Trophoblast cell (in vitro differentiated cells and primary cell): ENCODE results near the gene BRD3OS.

ENCODE experiments used
- DNase-seq, 2 donors: peaks; one replicate each; pipeline ENCODE4 v3.0.0-alpha.2; 2016
- H2AFZ ChIP-seq: 2 replicates; pipeline ENCODE4 v1.6.1; 2013; ENCODE audit warnings: low read length, moderate library complexity, mild to moderate bottlenecking; ENCODE audit not compliant: insufficient read depth, poor library complexity
- H2AK5ac ChIP-seq: 2 replicates; pipeline ENCODE4 v1.6.1; 2013; ENCODE audit warnings: mild to moderate bottlenecking, low read length
- H2BK120ac ChIP-seq: 2 replicates; pipeline ENCODE4 v1.6.1; 2013; ENCODE audit warnings: low read length, mild to moderate bottlenecking, moderate library complexity; ENCODE audit not compliant: insufficient read depth, poor library complexity
- H2BK12ac ChIP-seq: 2 replicates; pipeline ENCODE4 v1.6.1; 2013; ENCODE audit warnings: mild to moderate bottlenecking, low read length, moderate library complexity
- H2BK5ac ChIP-seq: 2 replicates; pipeline ENCODE4 v1.6.1; 2013; ENCODE audit warnings: low read length, low read depth, moderate library complexity, mild to moderate bottlenecking; ENCODE audit not compliant: poor library complexity
- H3K14ac ChIP-seq: 2 replicates; pipeline ENCODE4 v1.6.1; 2013; ENCODE audit warnings: mild to moderate bottlenecking, low read length
- H3K18ac ChIP-seq: 2 replicates; pipeline ENCODE4 v1.6.1; 2013; ENCODE audit warnings: mild to moderate bottlenecking, low read length
- H3K23ac ChIP-seq: 2 replicates; pipeline ENCODE4 v1.6.1; 2013; ENCODE audit warnings: low read length
- H3K27ac ChIP-seq: 2 replicates; pipeline ENCODE4 v1.5.1; 2013; ENCODE audit warnings: low read depth, mild to moderate bottlenecking, inconsistent platforms, low read length, moderate library complexity
- H3K27me3 ChIP-seq: 2 replicates; pipeline ENCODE4 v1.6.1; 2013; ENCODE audit warnings: inconsistent platforms, mild to moderate bottlenecking, low read length, moderate library complexity; ENCODE audit not compliant: insufficient read depth
- H3K36me3 ChIP-seq, 2 experiments: 1 replicate in 1 of 2; 2 replicates in 1 of 2; pipeline ENCODE4 v1.6.1; 2013; ENCODE audit warnings: low read length in 2 of 2, mild to moderate bottlenecking in 2 of 2, moderate library complexity in 1 of 2; ENCODE audit not compliant: insufficient read depth in 2 of 2, control insufficient read depth in 1 of 2
- H3K4ac ChIP-seq: 2 replicates; pipeline ENCODE4 v1.6.1; 2013; ENCODE audit warnings: low read depth, mild to moderate bottlenecking, low read length, moderate library complexity
- H3K4me1 ChIP-seq, 2 experiments: 1 replicate in 1 of 2; 2 replicates in 1 of 2; pipeline ENCODE4 v1.6.1; 2013; ENCODE audit warnings: low read length in 2 of 2, mild to moderate bottlenecking in 2 of 2, moderate library complexity in 1 of 2; ENCODE audit not compliant: insufficient read depth in 2 of 2, control insufficient read depth in 1 of 2
- H3K4me2 ChIP-seq: 2 replicates; pipeline ENCODE4 v1.6.1; 2013; ENCODE audit warnings: inconsistent platforms, mild to moderate bottlenecking, low read length, moderate library complexity
- H3K4me3 ChIP-seq: 2 replicates; pipeline ENCODE4 v1.5.1; 2013; ENCODE audit warnings: mild to moderate bottlenecking, low read depth, low read length, inconsistent platforms
- H3K79me1 ChIP-seq: one replicate; pipeline ENCODE4 v1.6.1; 2013; ENCODE audit warnings: low read length
- H3K79me2 ChIP-seq: 2 replicates; pipeline ENCODE4 v1.6.1; 2013; ENCODE audit warnings: low read length, mild to moderate bottlenecking; ENCODE audit not compliant: control insufficient read depth, insufficient read depth, poor library complexity
- H3K9ac ChIP-seq: 2 replicates; pipeline ENCODE4 v1.6.1; 2013; ENCODE audit warnings: mild to moderate bottlenecking, low read length
- H3K9me3 ChIP-seq: 2 replicates; pipeline ENCODE4 v1.6.1; 2013; ENCODE audit warnings: low read depth, mild to moderate bottlenecking, control low read depth, inconsistent platforms, low read length; ENCODE audit not compliant: insufficient read depth
- H4K12ac ChIP-seq: 2 replicates; pipeline ENCODE4 v1.6.1; 2013; ENCODE audit warnings: low read depth, mild to moderate bottlenecking, low read length, moderate library complexity
- H4K8ac ChIP-seq: 2 replicates; pipeline ENCODE4 v1.6.1; 2013; ENCODE audit warnings: low read depth, mild to moderate bottlenecking, low read length, moderate library complexity
- H4K91ac ChIP-seq: one replicate; pipeline ENCODE4 v1.6.1; 2013; ENCODE audit warnings: low read depth, mild to moderate bottlenecking, low read length, moderate library complexity
- WGBS: extraction: QIAGEN DNeasy Blood & Tissue Kit; methylation state at CpG from one replicate; pipeline ENCODE4 v1.1.7; 2013; ENCODE audit warnings: missing lambda C conversion rate; ENCODE audit not compliant: insufficient read length, insufficient coverage; ENCODE audit errors: extremely low coverage; 5-methylcytosine and 5-hydroxymethylcytosine counted together

The BRD3OS gene

GRCh38 chr9:133977421-133978201 lies 47.7 kb upstream of the BRD3OS start:
- WGBS: no CpG with 5 or more reads among the region's 26 CpGs

GRCh38 chr9:133978226-133978898 lies 46.9 kb upstream of the BRD3OS start:
- no peak overlapping the region for H2BK12ac ChIP-seq
- H3K23ac ChIP-seq: no peak overlapping the region
- no peak overlapping the region for H3K27ac ChIP-seq
- H4K91ac ChIP-seq: no peak overlapping the region
- no peak overlapping the region for H3K18ac ChIP-seq
- H3K14ac ChIP-seq: no peak overlapping the region
- no peak overlapping the region for H4K12ac ChIP-seq
- peaks cover 30 to 35% of the 10 kb centered on the region in 2 experiments for H3K36me3 ChIP-seq
- no peak overlapping the region for H4K8ac ChIP-seq
- H3K4me1 ChIP-seq: peaks cover 62 to 63% of the 10 kb centered on the region in 2 experiments
- peaks cover 2% of the 10 kb centered on the region for H3K79me1 ChIP-seq
- H2AFZ ChIP-seq: no peak overlapping the region
- H3K4ac ChIP-seq: peak overlapping the region; percentile 93
- DNase-seq: no peak
- no peak overlapping the region for H3K4me2 ChIP-seq
- WGBS: no CpG with 5 or more reads among the region's 13 CpGs
- no peak overlapping the region for H2BK120ac ChIP-seq
- no peak overlapping the region for H3K4me3 ChIP-seq
- peaks cover 3% of the 10 kb centered on the region for H3K9me3 ChIP-seq
- H3K79me2 ChIP-seq: peaks cover 86% of the 10 kb centered on the region
- H2AK5ac ChIP-seq: no peak overlapping the region
- no peak overlapping the region for H3K9ac ChIP-seq
- H2BK5ac ChIP-seq: no peak overlapping the region
- no peaks in the 10 kb centered on the region for H3K27me3 ChIP-seq

More at GRCh38 chr9:133977421-133978201, 47.7 kb upstream of the BRD3OS start:
- Histone ChIP-seq H2BK5ac (no peak overlapping the region), H3K18ac (no peak overlapping the region), H3K4me1 (peaks cover 64 to 70% of the 10 kb centered on the region in 2 experiments), H3K79me1 (peaks cover 2% of the 10 kb centered on the region), H3K27ac (no peak overlapping the region), H4K91ac (no peak overlapping the region), H4K8ac (no peak overlapping the region), H3K27me3 (no peaks in the 10 kb centered on the region), H3K4me2 (no peak overlapping the region), H3K23ac (no peak overlapping the region), H3K9ac (no peak overlapping the region), H3K4me3 (no peak overlapping the region), H3K4ac (peak overlapping the region; percentile 93), H3K79me2 (peaks cover 87% of the 10 kb centered on the region), H2AK5ac (no peak overlapping the region), H2AFZ (no peak overlapping the region), H2BK120ac (no peak overlapping the region), H3K9me3 (peaks cover 3% of the 10 kb centered on the region), H4K12ac (no peak overlapping the region), H3K36me3 (peaks cover 26 to 35% of the 10 kb centered on the region in 2 experiments), H2BK12ac (no peak overlapping the region), H3K14ac (no peak overlapping the region)
- DNase-seq: no peak

- no peak overlapping the region for H4K12ac ChIP-seq
- H3K4me1 ChIP-seq: peaks cover 57 to 59% of the 10 kb centered on the region in 2 experiments
- peaks cover 30 to 35% of the 10 kb centered on the region in 2 experiments for H3K36me3 ChIP-seq
- H3K14ac ChIP-seq: no peak overlapping the region
- no peak overlapping the region for H3K9ac ChIP-seq
- no peak overlapping the region for H4K91ac ChIP-seq
- H2AFZ ChIP-seq: no peak overlapping the region
- peaks cover 2% of the 10 kb centered on the region for H3K9me3 ChIP-seq
- peaks cover 84% of the 10 kb centered on the region for H3K79me2 ChIP-seq
- no peak overlapping the region for H3K4me3 ChIP-seq
- H3K18ac ChIP-seq: no peak overlapping the region
- peak overlapping the region; percentile 93 for H3K4ac ChIP-seq
- H3K4me2 ChIP-seq: no peak overlapping the region
- DNase-seq: no peak
- no peak overlapping the region for H2BK5ac ChIP-seq
- WGBS: no CpG with 5 or more reads among the region's 16 CpGs
- H2BK12ac ChIP-seq: no peak overlapping the region
- peaks cover 1% of the 10 kb centered on the region for H3K79me1 ChIP-seq
- no peak overlapping the region for H2BK120ac ChIP-seq
- H3K27ac ChIP-seq: no peak overlapping the region
- H3K27me3 ChIP-seq: no peaks in the 10 kb centered on the region
- H2AK5ac ChIP-seq: no peak overlapping the region
- H4K8ac ChIP-seq: no peak overlapping the region
- H3K23ac ChIP-seq: no peak overlapping the region
Measured at GRCh38 chr9:133978899-133979272, 46.4 kb upstream of the BRD3OS start.

- no peak overlapping the region for H4K91ac ChIP-seq
- H3K27me3 ChIP-seq: no peaks in the 10 kb centered on the region
- no peak overlapping the region for H2AFZ ChIP-seq
- H4K12ac ChIP-seq: no peak overlapping the region
- H3K18ac ChIP-seq: peak overlapping the region; percentile 4
- H3K36me3 ChIP-seq: peaks cover 30 to 33% of the 10 kb centered on the region in 2 experiments
- peaks cover 52 to 54% of the 10 kb centered on the region in 2 experiments for H3K4me1 ChIP-seq
- H2BK12ac ChIP-seq: no peak overlapping the region
- WGBS: no CpG with 5 or more reads among the region's 37 CpGs
- no peaks in the 10 kb centered on the region for H3K9me3 ChIP-seq
- no peak overlapping the region for H3K14ac ChIP-seq
- no peak overlapping the region for H3K9ac ChIP-seq
- peak overlapping the region; percentile 93 for H3K4ac ChIP-seq
- H3K79me2 ChIP-seq: peaks cover 78% of the 10 kb centered on the region
- no peak overlapping the region for H3K4me2 ChIP-seq
- H2BK120ac ChIP-seq: no peak overlapping the region
- no peak overlapping the region for H2AK5ac ChIP-seq
- H3K79me1 ChIP-seq: peaks cover 1% of the 10 kb centered on the region
- peak in 1 of 2 donors; percentile 61 for DNase-seq
- H3K4me3 ChIP-seq: no peak overlapping the region
- H3K27ac ChIP-seq: no peak overlapping the region
- no peak overlapping the region for H3K23ac ChIP-seq
- no peak overlapping the region for H4K8ac ChIP-seq
- H2BK5ac ChIP-seq: no peak overlapping the region
Measured at GRCh38 chr9:133979273-133979920, 45.9 kb upstream of the BRD3OS start.
